GM21529 (cell line): Measurements from ENCODE around the gene MBD3L1.

Source experiments
- ATAC-seq: cut with Tn5 transposase; IDR thresholded peaks from one replicate; pipeline ENCODE4 v1.9.1; 2021; ENCODE audit not compliant: unreplicated experiment

MBD3L1 gene

GRCh38 chr19:8880868-8881488, 48.8 kb downstream of the MBD3L1 start:
- ATAC-seq = no peak

- ATAC-seq = no peak
These were observed 49.3 kb downstream of the MBD3L1 start for GRCh38 chr19:8881512-8881911.

GRCh38 chr19:8884416-8884815, 52.2 kb downstream of the MBD3L1 start:
- ATAC-seq = no peak

- no peak for ATAC-seq
These were observed 55.2 kb downstream of the MBD3L1 start for GRCh38 chr19:8887364-8887763.

GRCh38 chr19:8890260-8890659, 58.1 kb downstream of the MBD3L1 start:
- ATAC-seq = no peak
